OCI-LY3 (cell line): ENCODE data around the gene YLPM1.

ENCODE experiments used
- H2AFZ ChIP-seq: fragments of 200-600, 300-600 bp; shearing (Covaris generic); 2 replicates; pipeline ENCODE4 v1.6.0; 2014; ENCODE audit warnings: antibody characterized with exemption, low read depth, low read length
- H3K27ac ChIP-seq: fragments of 200-600, 300-600 bp; sonication (generic); 2 replicates; pipeline ENCODE4 v1.5.1; 2014; ENCODE audit warnings: mild to moderate bottlenecking, low read length, moderate library complexity, mixed read lengths
- H3K27me3 ChIP-seq: fragments of 200-600, 300-600 bp; sonication (generic); 2 replicates; pipeline ENCODE4 v1.6.1; 2014; ENCODE audit warnings: low read depth, low read length, mixed read lengths
- H3K36me3 ChIP-seq: fragments of 200-600, 300-600 bp; sonication (generic); replicated peaks from 2 replicates; pipeline ENCODE3; 2014; ENCODE audit warnings: low read depth, low read length, mixed read lengths
- H3K4me1 ChIP-seq: fragments of 300-600, 200-600 bp; sonication (generic); 2 replicates; pipeline ENCODE4 v1.6.1; 2014; ENCODE audit warnings: low read length, mixed read lengths
- H3K4me2 ChIP-seq: fragments of 200-600, 300-600 bp; sonication (generic); 2 replicates; pipeline ENCODE4 v1.6.1; 2014; ENCODE audit warnings: low read length, mixed read lengths
- H3K4me3 ChIP-seq: fragments of 300-600, 200-600 bp; sonication (generic); 2 replicates; pipeline ENCODE4 v1.5.1; 2014; ENCODE audit warnings: antibody characterized with exemption, mild to moderate bottlenecking, low read length, moderate library complexity
- H3K79me2 ChIP-seq: fragments of 300-600, 200-600 bp; shearing (Covaris generic); 2 replicates; pipeline ENCODE4 v1.6.1; 2014; ENCODE audit warnings: mild to moderate bottlenecking, low read length, mixed read lengths
- H3K9ac ChIP-seq: fragments of 300-600, 200-600 bp; shearing (Covaris generic); 2 replicates; pipeline ENCODE4 v1.6.0; 2014; ENCODE audit warnings: mild to moderate bottlenecking, low read length, moderate library complexity
- H3K9me3 ChIP-seq: fragments of 200-600, 300-600 bp; shearing (Covaris generic); 2 replicates; pipeline ENCODE4 v1.6.1; 2014; ENCODE audit warnings: low read length, mixed read lengths; ENCODE audit not compliant: insufficient read depth
- H4K20me1 ChIP-seq: fragments of 200-600, 300-600 bp; sonication (generic); 2 replicates; pipeline ENCODE4 v1.6.1; 2016; ENCODE audit warnings: low read length, mixed read lengths; ENCODE audit not compliant: insufficient read depth
- CTCF ChIP-seq: fragments of 200-600, 300-600 bp; sonication (generic); IDR thresholded peaks from 2 replicates; pipeline ENCODE4 v1.5.1; 2014; ENCODE audit warnings: antibody characterized with exemption, low read length, low read depth
- EZH2phosphoT487 ChIP-seq: fragments of 200-600 bp; shearing (Covaris generic); IDR thresholded peaks from 2 replicates; pipeline ENCODE4 v1.6.1; 2018; ENCODE audit warnings: antibody characterized with exemption, mixed run types, low read depth

Gene YLPM1

DNA sequence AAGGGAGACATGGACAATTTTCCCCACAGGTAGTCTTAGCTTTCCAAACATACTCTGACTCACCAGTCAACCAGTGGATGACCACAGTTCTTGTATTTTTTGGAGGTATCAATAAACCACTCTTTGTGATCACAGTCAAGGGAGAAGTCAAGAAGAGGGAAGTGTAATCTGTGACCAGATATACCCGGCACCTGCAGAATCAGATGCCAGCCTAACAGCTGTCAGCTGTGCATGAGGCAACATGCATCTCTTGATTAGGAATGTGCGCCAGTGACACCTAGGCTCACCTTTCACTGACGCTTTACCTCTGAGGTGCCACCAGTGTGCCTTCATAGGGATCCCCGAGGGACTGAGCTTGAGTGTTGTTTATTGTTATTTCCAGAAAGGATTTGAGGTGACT is 92.8 kb downstream of the YLPM1 start:
- Histone ChIP-seq H2AFZ (no peak overlapping the region), H3K4me3 (0 out of 2 replicates have a peak overlapping the region, but pooled peaks have one; percentile 7), H3K36me3 (peaks cover 3% of the 10 kb centered on the region), H4K20me1 (no peaks in the 10 kb centered on the region), H3K4me1 (peaks cover 43% of the 10 kb centered on the region), H3K9me3 (no peaks in the 10 kb centered on the region), H3K79me2 (no peaks in the 10 kb centered on the region), H3K9ac (no peak overlapping the region), H3K27ac (peak overlapping the region; percentile 20; the same call in 1 of the 2 replicates), H3K27me3 (no peaks in the 10 kb centered on the region), H3K4me2 (peak overlapping the region; percentile 57)
- no peak for TF ChIP-seq EZH2phosphoT487
- TF ChIP-seq CTCF, result no peak

- Histone ChIP-seq H3K4me2 (peak overlapping the region; percentile 57), H3K4me1 (peaks cover 43% of the 10 kb centered on the region), H4K20me1 (no peaks in the 10 kb centered on the region), H3K9me3 (no peaks in the 10 kb centered on the region), H3K9ac (no peak overlapping the region), H3K27ac (no peak overlapping the region), H3K27me3 (no peaks in the 10 kb centered on the region), H3K4me3 (no peak overlapping the region), H3K79me2 (no peaks in the 10 kb centered on the region), H2AFZ (no peak overlapping the region), H3K36me3 (peaks cover 3% of the 10 kb centered on the region)
- TF ChIP-seq CTCF (no peak), EZH2phosphoT487 (no peak)
Measured at GRCh38 chr14:74856366-74856765, 93.2 kb downstream of the YLPM1 start.

GRCh38 chr14:74858022-74858421 is 94.9 kb downstream of the YLPM1 start:
- no peaks in the 10 kb centered on the region for H3K27me3 ChIP-seq
- H3K4me3 ChIP-seq, result no peak overlapping the region
- H3K4me2 ChIP-seq, result no peak overlapping the region
- no peak overlapping the region for H3K9ac ChIP-seq
- no peak overlapping the region for H2AFZ ChIP-seq
- H3K36me3 ChIP-seq, result peaks cover 3% of the 10 kb centered on the region
- H3K9me3 ChIP-seq, result no peaks in the 10 kb centered on the region
- TF ChIP-seq CTCF, result no peak
- TF ChIP-seq EZH2phosphoT487, result no peak
- H3K79me2 ChIP-seq, result no peaks in the 10 kb centered on the region
- no peak overlapping the region for H3K27ac ChIP-seq
- no peaks in the 10 kb centered on the region for H4K20me1 ChIP-seq
- peaks cover 43% of the 10 kb centered on the region for H3K4me1 ChIP-seq

DNA sequence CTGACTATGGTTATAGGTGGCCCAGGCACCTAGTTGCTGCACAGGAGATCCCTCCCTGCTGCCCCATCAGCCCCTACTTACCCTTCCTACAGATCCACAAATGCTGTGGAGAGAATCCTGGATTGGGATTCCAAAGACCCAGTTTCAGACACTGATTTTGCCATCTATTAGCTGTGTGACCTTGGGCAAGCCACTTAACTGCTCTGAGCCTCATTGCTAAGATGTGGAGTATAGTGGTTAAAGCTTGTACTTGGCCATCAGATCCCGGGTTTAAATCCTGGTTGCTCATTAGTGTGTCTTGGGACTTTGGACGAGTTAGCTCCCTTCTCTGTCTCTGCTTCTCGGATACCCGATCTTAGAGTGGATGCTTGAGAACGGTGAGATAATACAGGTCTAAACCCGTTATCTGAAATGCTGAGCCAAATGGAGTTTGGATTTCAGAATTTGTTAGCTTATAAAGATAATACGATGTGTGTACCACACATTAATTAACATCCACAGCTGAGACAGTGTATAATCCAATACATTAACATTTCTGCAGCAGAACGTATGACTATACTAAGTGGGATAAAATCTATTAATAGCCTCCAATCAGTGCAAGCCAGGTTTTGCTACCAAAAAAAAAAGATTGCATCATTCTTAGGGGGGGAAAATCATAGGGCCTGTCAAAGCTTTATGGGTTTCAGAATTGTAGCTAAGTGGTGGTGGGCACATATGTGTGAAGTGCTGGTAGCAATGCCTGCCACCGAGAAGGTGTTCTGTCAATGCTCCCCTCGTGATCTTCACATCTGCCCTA is 96.8 kb downstream of the YLPM1 start:
- Histone ChIP-seq H3K79me2 (no peaks in the 10 kb centered on the region), H3K4me1 (peaks cover 39% of the 10 kb centered on the region), H3K36me3 (peaks cover 3% of the 10 kb centered on the region), H3K4me2 (peak overlapping the region; percentile 47), H3K27me3 (no peaks in the 10 kb centered on the region), H3K4me3 (0 out of 2 replicates have a peak overlapping the region, but pooled peaks have one; percentile 7), H3K27ac (no peak overlapping the region), H2AFZ (no peak overlapping the region), H3K9ac (peak overlapping the region; percentile 11; the same call in 1 of the 2 replicates), H4K20me1 (no peaks in the 10 kb centered on the region), H3K9me3 (no peaks in the 10 kb centered on the region)
- no peak for TF ChIP-seq CTCF
- TF ChIP-seq EZH2phosphoT487, result no peak
